Measurements from ENCODE around the gene TNNC1. TPM values are rescaled to one million over a fixed set of nuclear protein-coding genes. Genes with fewer than 3 reads are reported as not detected.
A peak's percentile ranks its signal among the peaks of the same experiment; 100 is the strongest.

The TNNC1 gene
- total and polyA plus RNA-seq, 12 donors = 1.1 to 42.0 (median 6.3) TPM

- peak in 6 of 7 donors; percentile 61 to 81 (median 66) for DNase-seq
- Histone ChIP-seq H3K27me3 (no peaks in the 10 kb centered on the region), H3K27ac (peak overlapping the region in 4 of 5 donors; percentile 21 to 85 (median 60)), H3K4me1 (replicated peaks in 1 of 2) (peaks cover 22 to 67% of the 10 kb centered on the region in 2 donors), H3K9me3 (replicated peaks in 1 of 3) (no peaks in the 10 kb centered on the region), H3K4me3 (no peak overlapping the region), H3K36me3 (replicated peaks in 1 of 2) (peaks cover 0 to 72% of the 10 kb centered on the region in 2 donors)
- TF ChIP-seq, protein P1, sequence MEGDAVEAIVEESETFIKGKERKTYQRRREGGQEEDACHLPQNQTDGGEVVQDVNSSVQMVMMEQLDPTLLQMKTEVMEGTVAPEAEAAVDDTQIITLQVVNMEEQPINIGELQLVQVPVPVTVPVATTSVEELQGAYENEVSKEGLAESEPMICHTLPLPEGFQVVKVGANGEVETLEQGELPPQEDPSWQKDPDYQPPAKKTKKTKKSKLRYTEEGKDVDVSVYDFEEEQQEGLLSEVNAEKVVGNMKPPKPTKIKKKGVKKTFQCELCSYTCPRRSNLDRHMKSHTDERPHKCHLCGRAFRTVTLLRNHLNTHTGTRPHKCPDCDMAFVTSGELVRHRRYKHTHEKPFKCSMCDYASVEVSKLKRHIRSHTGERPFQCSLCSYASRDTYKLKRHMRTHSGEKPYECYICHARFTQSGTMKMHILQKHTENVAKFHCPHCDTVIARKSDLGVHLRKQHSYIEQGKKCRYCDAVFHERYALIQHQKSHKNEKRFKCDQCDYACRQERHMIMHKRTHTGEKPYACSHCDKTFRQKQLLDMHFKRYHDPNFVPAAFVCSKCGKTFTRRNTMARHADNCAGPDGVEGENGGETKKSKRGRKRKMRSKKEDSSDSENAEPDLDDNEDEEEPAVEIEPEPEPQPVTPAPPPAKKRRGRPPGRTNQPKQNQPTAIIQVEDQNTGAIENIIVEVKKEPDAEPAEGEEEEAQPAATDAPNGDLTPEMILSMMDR (IDR thresholded peaks at IDR 0.05) = no peak
- TF ChIP-seq POLR2A (IDR thresholded peaks at IDR 0.05) = peak in 1 of 2 donors; percentile 27
- intact Hi-C loops (cut with DNase I) = no loop called here
- WGBS, 4 donors = 66 to 89% (median 71%) methylated on average over 16 to 23 of the region's 23 CpGs
These were observed 37.2 kb upstream of the TNNC1 start for GRCh38 chr3:52490939-52491526.

DNA sequence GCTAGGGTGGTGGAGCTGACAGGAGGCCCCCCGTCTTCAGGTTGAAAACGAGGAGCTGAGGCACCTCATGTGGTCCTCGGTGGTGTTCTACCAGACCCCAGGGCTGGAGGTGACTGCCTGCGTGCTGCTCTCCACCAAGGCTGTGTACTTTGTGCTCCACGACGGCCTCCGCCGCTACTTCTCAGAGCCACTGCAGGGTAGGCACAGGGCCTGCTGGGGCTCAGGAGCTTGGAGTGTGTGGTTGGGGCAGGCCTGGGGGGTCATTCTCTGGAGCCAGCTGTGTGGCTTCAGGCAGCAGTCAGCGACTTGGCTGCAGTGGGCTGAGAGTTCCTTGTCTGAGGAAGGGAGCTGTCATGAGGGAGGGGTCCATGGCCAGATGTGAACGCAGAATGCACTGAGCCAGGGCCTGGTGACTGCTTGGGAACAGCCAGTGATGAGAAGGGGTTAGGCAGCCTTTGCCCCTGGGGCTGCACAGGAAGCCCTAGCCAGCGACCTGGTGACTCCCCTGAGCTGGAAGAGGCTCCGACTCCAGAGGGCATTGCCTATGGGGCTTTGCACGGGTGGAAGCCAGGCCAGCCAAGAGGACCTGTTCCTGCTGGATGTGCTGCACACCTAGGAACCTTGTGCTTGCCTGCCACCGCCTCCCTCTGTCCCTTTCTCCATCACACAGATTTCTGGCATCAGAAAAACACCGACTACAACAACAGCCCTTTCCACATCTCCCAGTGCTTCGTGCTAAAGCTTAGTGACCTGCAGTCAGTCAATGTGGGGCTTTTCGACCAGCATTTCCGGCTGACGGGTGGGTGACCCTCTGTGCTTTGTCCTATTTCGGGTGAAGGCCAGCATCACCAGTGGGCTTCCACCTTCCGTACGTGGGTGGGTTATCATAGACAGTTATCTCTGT is 36.4 kb upstream of the TNNC1 start:
- TF ChIP-seq POLR2A (IDR thresholded peaks at IDR 0.05) = no peak
- TF ChIP-seq, protein P1 (IDR thresholded peaks at IDR 0.05) = no peak
- Histone ChIP-seq H3K4me3 (no peak overlapping the region), H3K27me3 (no peaks in the 10 kb centered on the region), H3K27ac (peak overlapping the region in 3 of 5 donors; percentile 57 to 85 (median 63)), H3K9me3 (replicated peaks in 1 of 3) (no peaks in the 10 kb centered on the region), H3K36me3 (replicated peaks in 1 of 2) (peaks cover 0 to 76% of the 10 kb centered on the region in 2 donors), H3K4me1 (replicated peaks in 1 of 2) (peaks cover 22 to 67% of the 10 kb centered on the region in 2 donors)
- 71 to 90% (median 84%) methylated on average over 13 to 22 of the region's 22 CpGs for WGBS, 4 donors
- DNase-seq = no peak
- intact Hi-C loops (cut with DNase I) = no loop called here

DNA sequence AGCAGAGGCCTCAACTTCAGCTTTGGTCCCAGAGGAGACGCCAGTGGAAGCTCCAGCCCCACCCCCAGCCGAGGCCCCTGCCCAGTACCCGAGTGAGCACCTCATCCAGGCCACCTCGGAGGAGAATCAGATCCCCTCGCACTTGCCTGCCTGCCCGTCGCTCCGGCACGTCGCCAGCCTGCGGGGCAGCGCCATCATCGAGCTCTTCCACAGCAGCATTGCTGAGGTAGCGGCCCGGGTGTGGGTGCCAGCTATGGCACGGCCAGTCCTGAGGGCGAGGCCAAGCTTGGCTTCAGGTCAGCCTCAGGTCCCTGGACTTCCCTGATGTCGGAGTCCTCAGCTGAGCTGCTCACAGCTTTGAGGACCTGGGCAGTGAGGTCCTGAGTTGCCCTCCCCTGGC is 35.6 kb upstream of the TNNC1 start:
- Histone ChIP-seq H3K27me3 (no peaks in the 10 kb centered on the region), H3K36me3 (replicated peaks in 1 of 2) (peaks cover 0 to 76% of the 10 kb centered on the region in 2 donors), H3K27ac (peak overlapping the region in 3 of 5 donors; percentile 57 to 85 (median 63)), H3K4me3 (no peak overlapping the region), H3K9me3 (replicated peaks in 1 of 3) (no peaks in the 10 kb centered on the region), H3K4me1 (replicated peaks in 1 of 2) (peaks cover 27 to 67% of the 10 kb centered on the region in 2 donors)
- DNase-seq = no peak
- WGBS, 4 donors = 84 to 91% (median 90%) methylated on average over 9 to 18 of the region's 18 CpGs; no CpG with 5 or more reads in 1 of the 4 donors
- intact Hi-C loops (cut with DNase I) = loop anchor here in 1 of 2 donors (5.0 kb wide), 1 partner anchor 33 kb away; no protein-coding TSS in a partner anchor
- TF ChIP-seq, protein P1 (IDR thresholded peaks at IDR 0.05) = no peak
- no peak for TF ChIP-seq POLR2A (IDR thresholded peaks at IDR 0.05)

- peaks cover 33 to 67% of the 10 kb centered on the region in 2 donors for H3K4me1 ChIP-seq (replicated peaks in 1 of 2)
- no peak overlapping the region for H3K4me3 ChIP-seq
- no peaks in the 10 kb centered on the region for H3K9me3 ChIP-seq (replicated peaks in 1 of 3)
- H3K36me3 ChIP-seq (replicated peaks in 1 of 2) = peaks cover 0 to 76% of the 10 kb centered on the region in 2 donors
- peak overlapping the region in 2 of 5 donors; percentile 63 to 85 for H3K27ac ChIP-seq
- intact Hi-C loops (cut with DNase I) = loop anchor here in 1 of 2 donors (5.0 kb wide), 1 partner anchor 34 kb away; no protein-coding TSS in a partner anchor
- 79 to 88% (median 88%) methylated on average over 3 of the region's 3 CpGs; no CpG with 5 or more reads in 1 of the 4 donors for WGBS, 4 donors
- no peaks in the 10 kb centered on the region for H3K27me3 ChIP-seq
- no peak for DNase-seq
- no peak for TF ChIP-seq POLR2A (IDR thresholded peaks at IDR 0.05)
- TF ChIP-seq, protein P1 (IDR thresholded peaks at IDR 0.05) = no peak
These were observed 34.9 kb upstream of the TNNC1 start for GRCh38 chr3:52488746-52489145.

Measured in adrenal gland (tissue), 12 donors.